ENCODE data around the gene SCG5.
"Not testable (repeated sequence)": the region's sequence is repeated elsewhere in the genome, so short reads cannot be mapped to it uniquely, and the experiment has no call there.

GRCh38 chr15:32610719-32611118 lies 30.8 kb upstream of the SCG5 start:
- TF ChIP-seq CTCF (IDR thresholded peaks at IDR 0.05; ENCODE audit: low read depth, low read length); EZH2phosphoT487 (IDR thresholded peaks at IDR 0.05; ENCODE audit: low read depth): not testable (repeated sequence)

All from OCI-LY3 (cell line).